Cardiac fibroblast (primary cell): ENCODE measurements around the gene USB1.

ENCODE experiments used
- DNase-seq, 2 donors: peaks; one replicate each; pipeline versions ENCODE4 v3.0.0 to v3.0.0-alpha.2; 2010; ENCODE audit warnings: low read depth in 2 of 2
- H3K4me3 ChIP-seq, 2 donors: replicated peaks in 1 of 2; 1 replicate in 1 of 2; 2 replicates in 1 of 2; pipeline ENCODE4 v1.5.1; 2011; ENCODE audit warnings: low read depth in 2 of 2, low read length in 2 of 2, mild to moderate bottlenecking in 2 of 2, moderate library complexity in 1 of 2
- TF ChIP-seq, protein P1 (sequence below): IDR thresholded peaks from one replicate; pipeline ENCODE4 v1.5.1; 2011; ENCODE audit warnings: low read depth, mild to moderate bottlenecking, low read length, inconsistent platforms

The USB1 gene

GRCh38 chr16:57997528-57998265 is 3.5 kb upstream of the USB1 start:
- DNase-seq, result no peak
- H3K4me3 ChIP-seq, result no peak overlapping the region
- TF ChIP-seq, protein P1, sequence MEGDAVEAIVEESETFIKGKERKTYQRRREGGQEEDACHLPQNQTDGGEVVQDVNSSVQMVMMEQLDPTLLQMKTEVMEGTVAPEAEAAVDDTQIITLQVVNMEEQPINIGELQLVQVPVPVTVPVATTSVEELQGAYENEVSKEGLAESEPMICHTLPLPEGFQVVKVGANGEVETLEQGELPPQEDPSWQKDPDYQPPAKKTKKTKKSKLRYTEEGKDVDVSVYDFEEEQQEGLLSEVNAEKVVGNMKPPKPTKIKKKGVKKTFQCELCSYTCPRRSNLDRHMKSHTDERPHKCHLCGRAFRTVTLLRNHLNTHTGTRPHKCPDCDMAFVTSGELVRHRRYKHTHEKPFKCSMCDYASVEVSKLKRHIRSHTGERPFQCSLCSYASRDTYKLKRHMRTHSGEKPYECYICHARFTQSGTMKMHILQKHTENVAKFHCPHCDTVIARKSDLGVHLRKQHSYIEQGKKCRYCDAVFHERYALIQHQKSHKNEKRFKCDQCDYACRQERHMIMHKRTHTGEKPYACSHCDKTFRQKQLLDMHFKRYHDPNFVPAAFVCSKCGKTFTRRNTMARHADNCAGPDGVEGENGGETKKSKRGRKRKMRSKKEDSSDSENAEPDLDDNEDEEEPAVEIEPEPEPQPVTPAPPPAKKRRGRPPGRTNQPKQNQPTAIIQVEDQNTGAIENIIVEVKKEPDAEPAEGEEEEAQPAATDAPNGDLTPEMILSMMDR, result no peak

- TF ChIP-seq, protein P1, result no peak
- DNase-seq, result peak; percentile 49 to 60
- no peak overlapping the region for H3K4me3 ChIP-seq
Observed at GRCh38 chr16:57998486-57998885, 2.7 kb upstream of the USB1 start.

DNA sequence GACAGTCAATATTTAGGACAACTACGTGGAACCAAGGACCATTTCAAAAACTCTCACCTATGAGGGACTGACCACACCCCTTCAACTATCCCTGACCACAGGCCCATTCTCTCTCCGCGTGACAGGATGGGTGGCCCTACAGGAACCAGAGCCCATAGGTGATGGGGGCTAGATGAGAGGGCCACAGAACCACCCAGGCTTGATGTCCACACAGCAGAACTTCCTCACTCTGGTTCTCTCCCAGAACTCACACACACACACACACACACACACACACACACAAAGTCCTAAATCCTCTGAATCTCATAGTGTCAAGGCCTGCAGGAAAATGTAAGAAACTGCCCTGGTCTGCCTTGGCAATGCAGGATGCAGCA is 2.2 kb upstream of the USB1 start:
- peak in 1 of 2 donors; percentile 35 for DNase-seq
- peak overlapping the region in 1 of 2 donors; percentile 89 for H3K4me3 ChIP-seq
- TF ChIP-seq, protein P1, result no peak

DNA sequence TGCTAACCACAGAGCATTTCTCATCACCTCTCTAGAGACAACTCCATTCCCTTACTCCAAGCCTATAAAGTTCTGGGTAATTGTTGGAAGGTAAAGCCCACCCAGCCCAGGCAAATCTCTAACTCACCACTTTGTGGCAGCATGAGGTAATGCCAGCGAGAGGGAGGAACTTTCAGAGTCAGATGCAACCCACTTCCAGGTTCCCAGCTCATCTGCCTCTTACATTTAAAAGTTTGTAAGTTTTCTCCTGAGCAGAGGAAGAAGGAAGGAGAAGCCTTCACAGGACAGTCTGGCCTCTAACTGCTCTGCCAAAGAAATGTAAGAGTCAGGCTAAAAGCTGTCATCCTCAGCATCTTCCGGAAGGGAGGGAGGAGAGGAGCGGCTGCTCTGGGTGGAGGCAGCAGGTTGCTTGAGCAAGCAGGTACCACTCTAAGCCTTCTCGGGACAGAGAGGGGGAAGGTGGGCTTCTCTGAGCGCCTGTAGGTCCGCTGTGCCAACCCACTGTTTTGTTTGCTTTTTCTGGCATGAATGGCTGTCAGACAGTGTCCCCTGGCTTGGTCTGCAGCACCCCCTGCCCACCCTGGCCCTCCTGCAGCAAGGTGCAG is 1.7 kb upstream of the USB1 start:
- peak overlapping the region; percentile 53 to 89 for H3K4me3 ChIP-seq
- peak in 1 of 2 donors; percentile 53 for DNase-seq

DNA sequence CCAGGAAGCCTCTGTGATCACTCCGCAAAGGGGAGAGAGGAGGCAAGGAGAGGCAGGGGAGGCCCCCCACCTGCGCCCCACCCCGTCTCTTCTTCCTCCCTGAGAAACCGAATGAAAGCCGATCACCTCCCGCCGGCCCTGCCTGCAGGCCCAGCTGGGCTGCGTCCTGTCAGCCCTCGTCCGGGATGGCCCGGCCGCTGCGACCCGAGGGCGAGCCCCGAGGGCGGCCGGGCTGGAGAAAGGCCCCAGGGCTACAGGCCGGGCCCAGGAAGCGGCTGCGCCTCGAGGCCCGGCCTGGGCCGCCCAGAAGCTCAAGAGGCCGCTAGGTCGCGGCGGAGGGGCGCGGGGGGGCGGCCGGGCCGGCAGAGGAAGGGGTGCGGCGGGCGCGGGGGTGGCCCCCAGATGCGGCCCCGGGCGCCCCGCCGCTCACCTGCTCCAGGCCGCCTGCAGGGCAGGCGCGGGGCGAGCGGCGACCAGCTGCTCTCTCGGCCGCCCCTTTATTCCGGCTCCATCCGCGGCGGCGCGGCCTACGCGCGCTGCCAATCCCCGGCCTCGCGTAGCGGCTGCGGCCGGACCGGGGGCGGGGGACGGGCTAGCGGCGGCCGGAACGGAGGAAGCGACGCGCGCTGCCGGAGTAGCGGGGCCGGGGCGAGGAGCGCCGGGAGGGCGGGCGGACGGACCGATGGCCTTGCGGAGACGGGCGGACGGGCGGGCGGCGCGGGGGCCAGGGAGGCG is 1.1 kb upstream of the USB1 start, which contains the start of gene ZNF319:
ZNF319 (minus strand) TSS at position 702 of the 735 bp plus-strand sequence. CDS start 2,407 bp downstream, outside the sequence.
- H3K4me3 ChIP-seq, result peak within 1 kb of the TSS; percentile 78 to 89
- TF ChIP-seq, protein P1, result no peak
- no peak for DNase-seq

More for the DNA sequence above, 1.7 kb upstream of the USB1 start:
- TF ChIP-seq, protein P1, result peak; percentile 13

DNA sequence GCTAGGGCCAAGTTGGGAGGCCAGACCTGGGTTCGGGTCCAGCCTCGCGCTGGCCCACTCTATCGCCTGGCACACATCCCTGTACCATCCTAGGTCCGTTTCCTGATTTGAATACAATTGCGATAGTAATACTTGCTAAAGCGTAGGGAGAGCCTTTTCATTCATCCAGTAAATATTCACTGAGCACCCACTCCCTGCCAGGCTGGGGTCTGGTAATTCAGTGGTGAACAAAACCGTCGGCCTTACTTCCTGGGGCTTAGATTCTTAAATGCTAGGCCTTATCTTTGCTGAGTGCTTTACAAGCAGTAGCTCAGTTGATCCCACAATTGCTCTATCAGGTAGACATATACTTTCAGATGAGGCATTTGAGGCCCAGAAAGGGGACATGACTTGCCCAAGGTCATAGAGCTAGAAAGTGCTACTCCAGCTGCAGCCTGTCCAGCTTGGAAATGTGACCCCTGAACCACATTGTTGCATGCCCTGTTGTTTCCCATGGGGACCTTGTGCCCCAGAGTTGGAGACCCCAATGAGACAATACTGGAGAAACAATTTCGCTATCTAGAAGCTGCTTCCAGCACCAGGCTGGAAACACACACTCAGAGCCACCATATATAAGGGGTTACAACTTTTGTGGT is 691 bp downstream of the USB1 start:
- TF ChIP-seq, protein P1, result no peak
- H3K4me3 ChIP-seq, result peak overlapping the region; percentile 78 to 89

More for the DNA sequence above, 691 bp downstream of the USB1 start:
- no peak for DNase-seq
